Activated naive CD4-positive, alpha-beta T cell treated with anti-CD3 and anti-CD28 coated beads, Interleukin-2, amount 50 U/mL, for 72 hours (primary cell): ENCODE results near the gene PANK4. TPM values are rescaled to one million over a fixed set of nuclear protein-coding genes. Genes with fewer than 3 reads are reported as not detected.
A peak's percentile ranks its signal among the peaks of the same experiment; 100 is the strongest.

ENCODE experiments used
- ATAC-seq, 2 donors: fragments of 150-1000 bp; cut with Tn5 transposase; 2 replicates each; pipeline ENCODE4 v1.10.0; 2021; ENCODE audit warnings: mild to moderate bottlenecking in 2 of 2, moderate library complexity in 2 of 2
- DNase-seq, 2 donors: peaks; one replicate each; pipeline ENCODE4 v3.0.0; 2021 to 2022; ENCODE audit warnings: low spot score in 2 of 2
- H3K27ac Mint-ChIP-seq, 2 donors: one replicate each; pipeline ENCODE4 v1.8.0; 2022; ENCODE audit warnings: mild to moderate bottlenecking in 2 of 2, mixed read lengths in 2 of 2
- H3K36me3 Mint-ChIP-seq, 2 donors: one replicate each; pipeline ENCODE4 v1.8.0; 2022; ENCODE audit warnings: mixed read lengths in 2 of 2
- H3K9me3 Mint-ChIP-seq, 2 donors: one replicate each; pipeline ENCODE4 v1.8.0; 2022; ENCODE audit warnings: mixed read lengths in 2 of 2
- total RNA-seq, 2 donors: library from RNA; stranded (reverse); gene quantifications; one replicate each; pipeline ENCODE4 v1.2.3, GENCODE V29; 2022

Gene PANK4
- total RNA-seq, 2 donors from 2014 or later, result 45.7 to 79.7 TPM

GRCh38 chr1:2528016-2528415 is 1.6 kb upstream of the PANK4 start:
- H3K27ac Mint-ChIP-seq, result no peak overlapping the region
- ATAC-seq, result no peak
- H3K36me3 Mint-ChIP-seq, result peaks cover 6 to 7% of the 10 kb centered on the region in 2 donors
- no peaks in the 10 kb centered on the region for H3K9me3 Mint-ChIP-seq
- no peak for DNase-seq

GRCh38 chr1:2527556-2527860 is 1.1 kb upstream of the PANK4 start:
- DNase-seq (no peak), ATAC-seq (no peak)
- Mint-ChIP-seq H3K36me3 (peaks cover 6 to 7% of the 10 kb centered on the region in 2 donors), H3K9me3 (no peaks in the 10 kb centered on the region), H3K27ac (no peak overlapping the region)

GRCh38 chr1:2526824-2527555 is 594 bp upstream of the PANK4 start:
- ATAC-seq, result peak; percentile 51 to 76
- Mint-ChIP-seq H3K36me3 (peaks cover 6 to 7% of the 10 kb centered on the region in 2 donors), H3K9me3 (no peaks in the 10 kb centered on the region), H3K27ac (peak overlapping the region in 1 of 2 donors; percentile 78)
- peak; percentile 63 to 82 for DNase-seq

DNA sequence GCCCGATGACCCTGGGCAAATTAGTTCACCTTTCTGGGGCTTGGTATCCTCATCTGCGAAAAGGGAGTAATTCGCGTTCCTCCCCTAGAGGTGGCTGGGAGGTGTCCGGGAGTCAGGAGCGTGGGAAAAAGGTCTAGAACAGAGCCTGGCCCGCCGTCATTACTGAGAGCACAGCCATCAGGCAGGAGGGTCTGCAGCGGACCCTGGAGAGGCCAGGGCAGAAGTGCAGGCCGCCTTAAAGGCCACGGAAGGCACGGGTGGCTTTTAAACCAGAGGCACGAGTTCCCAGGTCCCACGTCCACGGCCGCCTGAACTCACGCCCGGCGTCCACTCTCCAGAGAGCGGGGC is 850 bp downstream of the PANK4 start:
- no peak for DNase-seq
- Mint-ChIP-seq H3K9me3 (no peaks in the 10 kb centered on the region), H3K27ac (peak overlapping the region; percentile 78 to 90), H3K36me3 (peaks cover 6 to 7% of the 10 kb centered on the region in 2 donors)
- no peak for ATAC-seq

GRCh38 chr1:2523891-2524609 is 2.3 kb downstream of the PANK4 start:
- H3K36me3 Mint-ChIP-seq, result peaks cover 6 to 7% of the 10 kb centered on the region in 2 donors
- peak in 1 of 2 donors; percentile 37 for DNase-seq
- no peaks in the 10 kb centered on the region for H3K9me3 Mint-ChIP-seq
- H3K27ac Mint-ChIP-seq, result peak overlapping the region; percentile 78 to 96
- ATAC-seq, result no peak

DNA sequence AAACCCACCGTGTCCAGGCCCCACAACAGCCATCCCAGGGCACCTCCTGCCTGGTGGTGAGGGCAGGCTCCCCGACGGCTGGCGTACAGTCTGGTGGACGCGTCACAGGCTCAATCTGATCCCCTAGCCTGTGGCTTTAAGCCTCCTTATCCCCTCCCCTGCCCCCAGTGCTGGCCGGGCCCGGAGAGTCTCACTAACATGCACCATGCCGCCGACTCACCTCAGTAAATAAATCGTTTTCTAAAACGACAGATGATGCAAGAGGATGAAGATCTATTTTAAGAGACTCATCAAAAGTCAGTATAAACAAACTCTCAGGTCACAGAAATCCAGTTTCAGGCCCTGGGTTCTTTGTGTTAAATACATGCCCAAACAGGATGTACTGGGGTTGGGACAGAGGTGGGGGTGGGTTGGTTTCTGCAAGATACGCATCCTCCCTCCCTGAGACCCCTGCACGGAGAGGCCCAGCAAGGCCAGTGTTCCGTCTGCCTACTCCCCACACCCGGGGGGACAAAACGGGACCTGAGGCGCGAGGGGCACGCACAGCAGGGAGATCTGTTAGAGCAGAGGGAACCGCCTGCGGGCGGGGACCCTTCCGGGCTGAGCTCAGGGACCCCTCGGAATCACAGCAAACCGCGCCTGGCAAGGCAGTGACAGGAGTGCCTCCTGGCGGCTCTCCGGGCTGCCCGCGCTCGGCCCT is 3.1 kb downstream of the PANK4 start:
- DNase-seq (peak in 1 of 2 donors; percentile 46), ATAC-seq (no peak)
- H3K27ac Mint-ChIP-seq, result peak overlapping the region; percentile 78 to 96
- H3K9me3 Mint-ChIP-seq, result no peaks in the 10 kb centered on the region
- peaks cover 6 to 7% of the 10 kb centered on the region in 2 donors for H3K36me3 Mint-ChIP-seq

DNA sequence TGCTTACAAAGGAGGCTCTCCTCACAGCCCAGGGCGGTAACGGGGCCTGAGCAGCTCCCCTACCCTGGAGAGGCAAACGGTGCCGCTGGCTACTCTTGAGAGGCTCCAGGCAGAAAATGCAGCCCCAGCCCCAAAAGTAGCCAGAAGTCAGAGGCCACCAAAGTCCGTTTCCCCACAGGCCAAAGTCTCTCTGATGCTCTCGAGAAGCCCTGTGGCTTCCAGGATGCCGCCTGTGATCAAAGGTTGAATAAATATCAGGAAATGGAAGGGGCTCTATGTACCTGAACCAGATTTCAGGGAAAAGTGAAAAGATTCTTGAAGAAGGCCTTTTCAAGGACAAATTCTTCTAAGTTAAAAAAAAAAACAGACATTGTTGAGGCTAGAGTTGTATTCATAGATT is 4.2 kb downstream of the PANK4 start:
- no peaks in the 10 kb centered on the region for H3K9me3 Mint-ChIP-seq
- H3K27ac Mint-ChIP-seq, result peak overlapping the region; percentile 78 to 96
- peaks cover 6 to 7% of the 10 kb centered on the region in 2 donors for H3K36me3 Mint-ChIP-seq
- ATAC-seq (no peak), DNase-seq (no peak)

DNA sequence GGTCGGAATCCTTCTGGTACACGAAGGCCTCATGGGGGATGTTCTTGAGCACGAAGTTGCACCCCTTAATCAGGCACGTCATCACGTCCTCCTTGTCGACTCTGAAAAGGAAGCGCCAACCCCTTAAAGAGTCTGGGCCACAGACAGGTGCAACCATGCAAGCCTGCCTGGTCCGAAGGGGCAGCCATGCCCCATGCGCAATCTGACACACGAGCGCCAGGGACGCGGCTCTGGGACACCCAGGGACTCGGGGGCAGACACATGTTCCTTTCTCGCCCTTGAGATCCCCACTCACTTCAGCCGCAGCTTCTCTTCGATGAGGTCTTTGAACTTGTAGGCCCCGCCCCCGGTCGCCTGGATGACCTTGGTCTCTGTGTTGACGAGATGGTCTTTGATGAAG is 5.6 kb downstream of the PANK4 start:
- ATAC-seq, result no peak
- H3K36me3 Mint-ChIP-seq, result peaks cover 6 to 7% of the 10 kb centered on the region in 2 donors
- no peak for DNase-seq
- peak overlapping the region in 1 of 2 donors; percentile 29 for H3K27ac Mint-ChIP-seq
- no peaks in the 10 kb centered on the region for H3K9me3 Mint-ChIP-seq

- DNase-seq, result no peak
- H3K27ac Mint-ChIP-seq, result no peak overlapping the region
- no peaks in the 10 kb centered on the region for H3K9me3 Mint-ChIP-seq
- no peak for ATAC-seq
- peaks cover 4% of the 10 kb centered on the region in 2 donors for H3K36me3 Mint-ChIP-seq
These were observed 6.2 kb downstream of the PANK4 start for GRCh38 chr1:2520206-2520605.

GRCh38 chr1:2519729-2520128 is 6.7 kb downstream of the PANK4 start:
- no peak for ATAC-seq
- H3K27ac Mint-ChIP-seq, result no peak overlapping the region
- H3K36me3 Mint-ChIP-seq, result no peaks in the 10 kb centered on the region
- no peaks in the 10 kb centered on the region for H3K9me3 Mint-ChIP-seq
- DNase-seq, result no peak

DNA sequence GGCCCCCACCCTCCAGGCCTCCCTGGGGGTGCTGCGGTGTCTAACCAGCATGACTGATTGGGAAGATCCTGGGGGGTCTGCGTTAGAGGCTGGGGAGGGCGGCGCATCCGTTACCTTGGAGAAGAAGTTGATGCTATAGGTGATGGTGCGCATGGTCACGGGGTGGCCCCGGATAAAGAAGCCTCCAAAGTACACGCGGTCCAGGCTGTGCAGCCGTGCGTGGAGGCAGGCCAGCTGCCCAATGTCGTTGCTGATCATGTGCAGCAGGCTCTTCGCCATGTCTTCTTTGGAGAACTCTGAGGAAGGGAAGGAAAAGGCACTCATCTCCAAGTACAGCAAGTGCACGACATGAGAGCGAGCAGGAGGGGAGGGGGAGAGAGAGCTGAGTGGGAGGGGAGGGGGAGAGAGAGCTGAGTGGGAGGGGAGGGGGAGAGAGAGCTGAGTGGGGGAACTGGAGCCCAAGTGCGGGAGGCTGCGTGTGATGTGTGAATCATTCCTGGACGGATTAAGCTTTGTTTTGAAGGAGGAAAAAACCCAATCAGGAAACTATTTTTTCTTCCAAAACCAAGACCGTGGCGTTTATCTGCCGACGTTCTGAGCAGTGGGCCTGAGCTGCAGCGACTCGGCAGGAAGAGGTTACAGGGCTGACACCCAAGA is 7.2 kb downstream of the PANK4 start:
- H3K9me3 Mint-ChIP-seq, result no peaks in the 10 kb centered on the region
- H3K36me3 Mint-ChIP-seq, result no peaks in the 10 kb centered on the region
- no peak overlapping the region for H3K27ac Mint-ChIP-seq
- DNase-seq (no peak), ATAC-seq (no peak)

DNA sequence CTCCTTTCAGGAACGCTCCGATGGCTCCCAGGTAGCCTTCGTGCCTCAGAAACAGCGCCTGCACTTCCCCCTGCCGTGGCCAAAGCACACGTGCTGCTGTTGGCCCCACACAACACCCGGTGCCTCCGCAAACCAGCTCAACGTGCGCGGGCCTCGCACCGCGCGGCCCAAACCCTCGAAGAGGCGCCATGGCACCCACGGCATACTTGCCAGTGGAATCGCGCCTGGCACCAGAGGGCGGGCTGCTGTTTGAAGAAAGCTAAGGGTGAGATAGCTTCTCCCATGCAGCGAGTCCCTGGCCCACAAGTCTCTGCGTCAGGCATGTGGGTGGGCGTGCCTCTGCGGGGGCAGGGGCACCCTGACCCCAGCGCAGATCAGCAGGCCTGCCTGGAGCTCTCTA is 7.9 kb downstream of the PANK4 start:
- Mint-ChIP-seq H3K9me3 (no peaks in the 10 kb centered on the region), H3K36me3 (no peaks in the 10 kb centered on the region), H3K27ac (no peak overlapping the region)
- DNase-seq, result no peak
- ATAC-seq, result no peak

DNA sequence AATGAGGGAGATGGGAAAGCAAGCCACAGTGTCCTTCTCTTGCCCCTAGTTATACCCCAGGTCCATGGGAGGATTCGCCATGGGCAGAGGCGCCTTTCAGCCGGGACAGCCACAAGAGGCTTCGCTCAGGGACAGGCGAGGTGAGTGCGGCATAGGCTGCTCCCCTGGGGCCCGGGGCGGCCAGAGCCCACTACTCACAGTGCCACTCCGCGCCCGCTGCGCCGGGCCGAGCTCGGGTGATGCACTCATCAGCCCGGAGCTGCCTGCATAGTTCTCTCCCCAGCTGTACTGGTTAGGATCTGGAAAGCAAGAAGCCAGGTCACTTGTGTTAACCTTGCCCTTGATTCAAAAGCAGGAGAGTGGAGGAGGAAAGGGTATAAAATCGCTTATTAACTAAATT is 8.4 kb downstream of the PANK4 start:
- Mint-ChIP-seq H3K36me3 (no peaks in the 10 kb centered on the region), H3K27ac (no peak overlapping the region), H3K9me3 (no peaks in the 10 kb centered on the region)
- DNase-seq (no peak), ATAC-seq (no peak)

GRCh38 chr1:2516946-2517345 is 9.4 kb downstream of the PANK4 start:
- no peaks in the 10 kb centered on the region for H3K9me3 Mint-ChIP-seq
- DNase-seq, result no peak
- H3K27ac Mint-ChIP-seq, result peak overlapping the region in 1 of 2 donors; percentile 68
- H3K36me3 Mint-ChIP-seq, result no peaks in the 10 kb centered on the region
- no peak for ATAC-seq

DNA sequence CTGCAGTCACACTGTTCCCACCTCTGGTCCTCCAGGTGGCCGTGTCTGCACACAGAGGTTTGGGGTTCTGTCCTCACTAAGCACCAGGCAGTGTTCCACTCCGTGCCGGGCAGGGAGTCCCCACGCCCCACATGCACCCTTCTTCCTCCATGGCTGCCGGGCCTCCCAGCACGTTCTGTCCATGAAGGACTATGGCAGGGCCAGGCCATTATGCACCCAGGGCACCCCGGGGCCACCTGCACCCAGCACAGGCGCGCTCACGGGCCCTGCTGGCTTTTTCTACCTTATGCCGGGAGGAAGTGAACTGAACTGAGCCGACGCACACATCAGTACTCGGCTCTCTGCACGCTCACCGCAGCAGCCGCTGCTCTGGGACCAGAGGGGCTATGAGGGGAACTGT is 10.3 kb downstream of the PANK4 start:
- DNase-seq, result no peak
- no peaks in the 10 kb centered on the region for H3K9me3 Mint-ChIP-seq
- H3K36me3 Mint-ChIP-seq, result no peaks in the 10 kb centered on the region
- ATAC-seq, result no peak
- no peak overlapping the region for H3K27ac Mint-ChIP-seq

- Mint-ChIP-seq H3K27ac (no peak overlapping the region), H3K9me3 (no peaks in the 10 kb centered on the region), H3K36me3 (no peaks in the 10 kb centered on the region)
- no peak for ATAC-seq
- DNase-seq, result no peak
These were observed 10.7 kb downstream of the PANK4 start for GRCh38 chr1:2515763-2516080.
